PC-9 (cell line): ENCODE results near the gene ATOSB.

ENCODE experiments used
- EZH2 ChIP-seq: fragments of 200-600 bp; sonication (generic); IDR thresholded peaks from 2 replicates; pipeline ENCODE4 v1.8.0; 2017; ENCODE audit warnings: antibody characterized with exemption, low read depth
- TF ChIP-seq, protein P1 (sequence below): fragments of 200-600 bp; sonication (generic); conservative IDR thresholded peaks from 2 replicates; pipeline ENCODE4 v1.6.1; 2017; ENCODE audit warnings: mixed run types, antibody characterized with exemption, mild to moderate bottlenecking, moderate library complexity

DNA sequence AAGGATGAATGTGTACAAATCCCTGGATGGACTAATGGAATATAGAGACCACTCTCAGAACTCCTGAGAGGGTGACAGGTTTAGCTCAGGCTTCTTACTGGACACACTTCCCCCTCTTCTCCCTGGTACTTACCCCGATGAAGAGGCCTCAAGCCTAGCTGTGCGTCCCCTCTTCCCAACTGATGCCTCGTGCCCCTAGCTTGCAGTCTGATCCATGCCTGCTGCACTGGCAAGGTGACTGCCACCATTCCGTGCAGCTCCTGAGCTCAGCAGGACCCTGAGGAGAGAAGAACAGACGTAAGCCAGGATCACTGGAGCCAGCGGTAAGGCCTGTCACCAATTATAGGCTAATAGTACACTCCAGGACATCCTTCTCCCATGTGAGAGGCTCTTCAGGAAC lies 7.2 kb downstream of the ATOSB start:
- TF ChIP-seq, protein P1, sequence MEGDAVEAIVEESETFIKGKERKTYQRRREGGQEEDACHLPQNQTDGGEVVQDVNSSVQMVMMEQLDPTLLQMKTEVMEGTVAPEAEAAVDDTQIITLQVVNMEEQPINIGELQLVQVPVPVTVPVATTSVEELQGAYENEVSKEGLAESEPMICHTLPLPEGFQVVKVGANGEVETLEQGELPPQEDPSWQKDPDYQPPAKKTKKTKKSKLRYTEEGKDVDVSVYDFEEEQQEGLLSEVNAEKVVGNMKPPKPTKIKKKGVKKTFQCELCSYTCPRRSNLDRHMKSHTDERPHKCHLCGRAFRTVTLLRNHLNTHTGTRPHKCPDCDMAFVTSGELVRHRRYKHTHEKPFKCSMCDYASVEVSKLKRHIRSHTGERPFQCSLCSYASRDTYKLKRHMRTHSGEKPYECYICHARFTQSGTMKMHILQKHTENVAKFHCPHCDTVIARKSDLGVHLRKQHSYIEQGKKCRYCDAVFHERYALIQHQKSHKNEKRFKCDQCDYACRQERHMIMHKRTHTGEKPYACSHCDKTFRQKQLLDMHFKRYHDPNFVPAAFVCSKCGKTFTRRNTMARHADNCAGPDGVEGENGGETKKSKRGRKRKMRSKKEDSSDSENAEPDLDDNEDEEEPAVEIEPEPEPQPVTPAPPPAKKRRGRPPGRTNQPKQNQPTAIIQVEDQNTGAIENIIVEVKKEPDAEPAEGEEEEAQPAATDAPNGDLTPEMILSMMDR: no peak
- TF ChIP-seq EZH2: no peak
